Gastroesophageal sphincter (tissue), 3 donors: ENCODE measurements around the gene DIRAS3.
"Not testable (repeated sequence)": the region's sequence is repeated elsewhere in the genome, so short reads cannot be mapped to it uniquely, and the experiment has no call there.

Source experiments
- EP300 ChIP-seq: sonication (generic); formaldehyde crosslinking; IDR thresholded peaks from one replicate; pipeline ENCODE4 v1.6.1; 2017; ENCODE audit warnings: antibody characterized with exemption, mild to moderate bottlenecking
- POLR2A ChIP-seq, 2 donors: fragments of 450-650 bp; IDR thresholded peaks; one replicate each; pipeline ENCODE4 v1.6.1; 2017; ENCODE audit warnings: antibody characterized with exemption in 2 of 2, mild to moderate bottlenecking in 2 of 2, moderate library complexity in 1 of 2
- POLR2AphosphoS5 ChIP-seq: sonication (generic); formaldehyde crosslinking; IDR thresholded peaks from one replicate; pipeline ENCODE4 v1.6.1; 2017; ENCODE audit warnings: antibody characterized with exemption
- TF ChIP-seq, protein P1 (sequence below), 4 experiments: fragments of 200-600 bp in 2 of 4; fragments of 450-650 bp in 2 of 4; sonication (generic) in 1 of 4; IDR thresholded peaks; one replicate each; pipeline ENCODE4 v1.5.1; 2017 to 2019; ENCODE audit warnings: antibody characterized with exemption in 4 of 4, mild to moderate bottlenecking in 2 of 4, moderate library complexity in 2 of 4

DNA sequence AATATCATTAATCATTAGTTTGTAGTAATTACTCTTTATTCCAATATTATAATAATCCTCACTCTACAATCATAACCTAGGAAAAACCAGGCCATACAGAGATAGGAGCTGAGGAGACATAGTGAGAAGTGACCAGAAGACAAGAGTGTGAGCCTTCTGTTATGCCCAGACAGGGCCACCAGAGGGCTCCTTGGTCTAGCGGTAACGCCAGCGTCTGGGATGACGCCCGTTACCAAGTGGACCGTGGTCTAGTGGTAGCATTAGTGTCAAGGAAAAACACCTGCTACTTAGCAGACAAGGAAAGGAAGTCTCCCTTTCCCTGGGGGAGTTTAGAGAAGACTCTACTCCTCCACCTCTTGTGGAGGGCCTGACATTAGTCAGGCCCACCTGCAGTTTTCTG is 7.6 kb upstream of the DIRAS3 start:
- TF ChIP-seq, protein P1, sequence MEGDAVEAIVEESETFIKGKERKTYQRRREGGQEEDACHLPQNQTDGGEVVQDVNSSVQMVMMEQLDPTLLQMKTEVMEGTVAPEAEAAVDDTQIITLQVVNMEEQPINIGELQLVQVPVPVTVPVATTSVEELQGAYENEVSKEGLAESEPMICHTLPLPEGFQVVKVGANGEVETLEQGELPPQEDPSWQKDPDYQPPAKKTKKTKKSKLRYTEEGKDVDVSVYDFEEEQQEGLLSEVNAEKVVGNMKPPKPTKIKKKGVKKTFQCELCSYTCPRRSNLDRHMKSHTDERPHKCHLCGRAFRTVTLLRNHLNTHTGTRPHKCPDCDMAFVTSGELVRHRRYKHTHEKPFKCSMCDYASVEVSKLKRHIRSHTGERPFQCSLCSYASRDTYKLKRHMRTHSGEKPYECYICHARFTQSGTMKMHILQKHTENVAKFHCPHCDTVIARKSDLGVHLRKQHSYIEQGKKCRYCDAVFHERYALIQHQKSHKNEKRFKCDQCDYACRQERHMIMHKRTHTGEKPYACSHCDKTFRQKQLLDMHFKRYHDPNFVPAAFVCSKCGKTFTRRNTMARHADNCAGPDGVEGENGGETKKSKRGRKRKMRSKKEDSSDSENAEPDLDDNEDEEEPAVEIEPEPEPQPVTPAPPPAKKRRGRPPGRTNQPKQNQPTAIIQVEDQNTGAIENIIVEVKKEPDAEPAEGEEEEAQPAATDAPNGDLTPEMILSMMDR (IDR thresholded peaks at IDR 0.05), result not testable (repeated sequence)
- TF ChIP-seq POLR2A (IDR thresholded peaks at IDR 0.05); POLR2AphosphoS5; EP300: not testable (repeated sequence)
